ENCODE measurements around the gene FXYD7.
"Not testable (repeated sequence)": the region's sequence is repeated elsewhere in the genome, so short reads cannot be mapped to it uniquely, and the experiment has no call there.

The FXYD7 gene

DNA sequence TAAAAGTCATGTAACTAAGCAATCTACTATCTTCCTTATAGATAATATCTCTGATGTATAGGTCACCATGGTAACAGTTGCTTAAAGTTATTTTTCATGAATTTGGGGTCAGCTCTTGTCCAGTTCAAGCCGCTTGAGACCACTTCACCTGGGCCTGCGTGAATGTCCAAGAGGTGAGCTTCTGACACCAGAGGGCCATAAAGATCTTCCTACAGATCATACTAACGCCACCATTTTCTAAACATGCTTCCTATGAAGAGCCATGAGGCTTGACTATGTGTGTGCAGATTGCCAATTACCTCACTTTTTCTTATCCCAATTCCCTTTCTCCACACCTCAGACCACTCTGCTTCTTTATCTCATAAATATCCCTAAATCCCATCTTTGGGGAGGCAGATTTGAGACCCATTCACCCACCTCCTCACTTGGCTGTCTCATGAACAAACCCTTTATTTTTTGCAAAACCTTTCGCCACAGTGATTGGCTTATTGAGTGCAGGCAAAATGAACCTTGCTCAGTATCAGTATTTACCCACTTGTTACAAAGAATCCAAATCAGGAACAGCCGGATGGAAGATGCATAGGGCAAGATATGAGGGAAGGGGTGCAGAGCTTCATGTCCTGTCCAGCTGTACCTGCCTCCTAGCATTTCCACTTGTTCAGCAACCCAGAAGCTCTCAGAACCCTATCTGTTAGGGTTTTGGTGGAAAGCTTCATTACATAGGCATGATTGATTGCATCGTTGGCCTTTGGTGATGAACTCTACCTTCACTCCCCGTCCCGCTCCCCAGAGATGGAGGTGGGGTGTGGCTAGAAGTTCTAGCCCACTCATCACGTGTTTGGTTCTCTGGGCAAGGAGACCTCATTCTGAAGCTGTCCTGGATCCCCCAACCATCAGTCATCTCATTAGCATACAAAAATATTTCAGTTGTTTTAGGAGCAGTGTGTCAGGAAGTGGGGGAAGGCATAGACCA, 51.2 kb downstream of the FXYD7 start:
- Histone ChIP-seq H3K27ac (ENCODE audit: low read depth, low read length) (no peak overlapping the region), H3K9ac (ENCODE audit: low read length) (no peak overlapping the region), H3K36me3 (ENCODE audit: control insufficient read depth, insufficient read depth, low read length) (no peaks in the 10 kb centered on the region), H3K4me1 (ENCODE audit: control insufficient read depth, insufficient read depth, low read length) (0 out of 2 replicates have a peak, but pooled peaks cover 3% of the 10 kb centered on the region), H3K4me3 (ENCODE audit: low read depth, low read length) (no peak overlapping the region), H3K27me3 (ENCODE audit: control insufficient read depth, insufficient read depth, low read length) (no peaks in the 10 kb centered on the region), H3K9me3 (ENCODE audit: control insufficient read depth, insufficient read depth, low read depth, low read length) (peaks cover 3% of the 10 kb centered on the region; the same call in 1 of the 2 replicates)

- H3K27ac ChIP-seq (ENCODE audit: low read depth, low read length) = no peak overlapping the region
- H3K36me3 ChIP-seq (ENCODE audit: control insufficient read depth, insufficient read depth, low read length) = no peaks in the 10 kb centered on the region
- no peaks in the 10 kb centered on the region for H3K27me3 ChIP-seq (ENCODE audit: control insufficient read depth, insufficient read depth, low read length)
- 0 out of 2 replicates have a peak, but pooled peaks cover 5% of the 10 kb centered on the region for H3K4me1 ChIP-seq (ENCODE audit: control insufficient read depth, insufficient read depth, low read length)
- no peak overlapping the region for H3K4me3 ChIP-seq (ENCODE audit: low read depth, low read length)
- H3K9me3 ChIP-seq (ENCODE audit: control insufficient read depth, insufficient read depth, low read depth, low read length) = peaks cover 3% of the 10 kb centered on the region; the same call in 1 of the 2 replicates
- no peak overlapping the region for H3K9ac ChIP-seq (ENCODE audit: low read length)
Observed at GRCh38 chr19:35195830-35196229, 52.8 kb downstream of the FXYD7 start.

DNA sequence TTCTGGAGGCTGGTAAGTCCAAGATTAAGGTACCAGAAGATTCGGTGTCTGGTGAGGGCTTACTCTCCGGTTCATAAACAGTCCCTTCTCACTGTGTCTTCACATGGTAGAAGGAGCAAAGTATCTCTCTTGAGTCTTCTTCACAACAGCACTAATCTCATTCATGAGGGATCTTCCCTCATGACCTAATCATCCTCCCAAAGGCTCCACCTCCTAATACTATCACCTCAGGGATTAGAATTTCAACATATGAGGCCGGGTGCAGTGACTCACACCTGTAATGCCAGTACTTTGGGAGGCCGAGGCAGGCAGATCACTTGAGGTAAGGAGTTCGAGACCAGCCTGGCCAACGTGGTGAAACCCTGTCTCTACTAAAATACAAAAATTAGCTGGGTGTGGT, 53.8 kb downstream of the FXYD7 start:
- H3K4me1 ChIP-seq (ENCODE audit: control insufficient read depth, insufficient read depth, low read length) = 0 out of 2 replicates have a peak, but pooled peaks cover 15% of the 10 kb centered on the region
- not testable (repeated sequence) for H3K4me3 ChIP-seq (ENCODE audit: low read depth, low read length); H3K9me3 ChIP-seq (ENCODE audit: control insufficient read depth, insufficient read depth, low read depth, low read length); H3K36me3 ChIP-seq (ENCODE audit: control insufficient read depth, insufficient read depth, low read length); H3K27me3 ChIP-seq (ENCODE audit: control insufficient read depth, insufficient read depth, low read length); H3K9ac ChIP-seq (ENCODE audit: low read length); H3K27ac ChIP-seq (ENCODE audit: low read depth, low read length)

- no peaks in the 10 kb centered on the region for H3K36me3 ChIP-seq (ENCODE audit: control insufficient read depth, insufficient read depth, low read length)
- no peak overlapping the region for H3K9ac ChIP-seq (ENCODE audit: low read length)
- H3K27me3 ChIP-seq (ENCODE audit: control insufficient read depth, insufficient read depth, low read length) = no peaks in the 10 kb centered on the region
- H3K9me3 ChIP-seq (ENCODE audit: control insufficient read depth, insufficient read depth, low read depth, low read length) = no peaks in the 10 kb centered on the region
- H3K27ac ChIP-seq (ENCODE audit: low read depth, low read length) = no peak overlapping the region
- H3K4me3 ChIP-seq (ENCODE audit: low read depth, low read length) = no peak overlapping the region
- H3K4me1 ChIP-seq (ENCODE audit: control insufficient read depth, insufficient read depth, low read length) = peaks cover 37% of the 10 kb centered on the region
Observed at GRCh38 chr19:35199481-35199880, 56.4 kb downstream of the FXYD7 start.

- Histone ChIP-seq H3K4me1 (ENCODE audit: control insufficient read depth, insufficient read depth, low read length) (peaks cover 50% of the 10 kb centered on the region), H3K9ac (ENCODE audit: low read length) (peak overlapping the region; percentile 77), H3K4me3 (ENCODE audit: low read depth, low read length) (peak overlapping the region; percentile 38), H3K27me3 (ENCODE audit: control insufficient read depth, insufficient read depth, low read length) (no peaks in the 10 kb centered on the region), H3K27ac (ENCODE audit: low read depth, low read length) (peak overlapping the region; percentile 91), H3K36me3 (ENCODE audit: control insufficient read depth, insufficient read depth, low read length) (no peaks in the 10 kb centered on the region), H3K9me3 (ENCODE audit: control insufficient read depth, insufficient read depth, low read depth, low read length) (no peaks in the 10 kb centered on the region)
Observed at GRCh38 chr19:35202722-35203688, 60.0 kb downstream of the FXYD7 start.

All from HUES6 (cell line).